Upper lobe of right lung (tissue), 1 donor: Measurements from ENCODE around the gene ARHGAP22. TPM values are rescaled to one million over a fixed set of nuclear protein-coding genes. Genes with fewer than 3 reads are reported as not detected.

Experiments
- ATAC-seq: fragments of 200-7000 bp; cut with Tn5 transposase; one replicate; pipeline ENCODE4 v1.9.1; 2020; ENCODE audit warnings: mild to moderate bottlenecking, moderate library complexity
- DNase-seq: peaks from one replicate; pipeline ENCODE4 v3.0.0-alpha.2; 2020
- H3K27ac ChIP-seq: fragments of 200-600 bp; one replicate; pipeline ENCODE4 v1.8.0; 2022
- H3K27me3 ChIP-seq: fragments of 200-600 bp; one replicate; pipeline ENCODE4 v1.8.0; 2022; ENCODE audit warnings: mild to moderate bottlenecking
- H3K36me3 ChIP-seq: fragments of 200-600 bp; one replicate; pipeline ENCODE4 v1.8.0; 2022
- H3K4me1 ChIP-seq: fragments of 200-600 bp; one replicate; pipeline ENCODE4 v1.8.0; 2022
- H3K4me3 ChIP-seq: fragments of 200-600 bp; one replicate; pipeline ENCODE4 v1.8.0; 2022; ENCODE audit warnings: mild to moderate bottlenecking
- H3K9me3 ChIP-seq: fragments of 200-600 bp; one replicate; pipeline ENCODE4 v1.8.0; 2022
- CTCF ChIP-seq: fragments of 200-600 bp; IDR thresholded peaks from one replicate; pipeline ENCODE4 v1.8.0; 2022; ENCODE audit warnings: antibody characterized with exemption
- intact Hi-C: fragments of 100-400 bp; cut with DNase I; formaldehyde crosslinking; loops from one replicate; pipeline ENCODE4 v1.11.0; 2022
- total RNA-seq: library from RNA; stranded (reverse); fragmentation: NEBNext Ultra II Directional; extraction: Animal tissue kit (Norgen Biotek cat#: 25700); gene quantifications from one replicate; pipeline ENCODE4 v1.2.1, GENCODE V29; 2021
- donor health status: DM: no; HTN: yes; CAD: no; lungs with severe emphysema.

ARHGAP22 gene
- total RNA-seq, 1 donor from 2014 or later: 6.8 TPM

GRCh38 chr10:48551861-48552591 is 52.8 kb downstream of the ARHGAP22 start:
- no peak for DNase-seq
- peak; percentile 62 for ATAC-seq
- no peaks in the 10 kb centered on the region for H3K9me3 ChIP-seq
- no peaks in the 10 kb centered on the region for H3K36me3 ChIP-seq
- peak; percentile 68 for TF ChIP-seq CTCF
- intact Hi-C loops: no loop called here
- no peak overlapping the region for H3K4me3 ChIP-seq
- no peaks in the 10 kb centered on the region for H3K27me3 ChIP-seq
- H3K4me1 ChIP-seq: no peaks in the 10 kb centered on the region
- no peak overlapping the region for H3K27ac ChIP-seq

- ATAC-seq (no peak), DNase-seq (no peak)
- H3K27me3 ChIP-seq: no peaks in the 10 kb centered on the region
- no peak for TF ChIP-seq CTCF
- H3K27ac ChIP-seq: no peak overlapping the region
- no peaks in the 10 kb centered on the region for H3K9me3 ChIP-seq
- no peak overlapping the region for H3K4me3 ChIP-seq
- intact Hi-C loops: no loop called here
- H3K36me3 ChIP-seq: no peaks in the 10 kb centered on the region
- H3K4me1 ChIP-seq: no peaks in the 10 kb centered on the region
Observed at GRCh38 chr10:48550977-48551376, 53.9 kb downstream of the ARHGAP22 start.

- DNase-seq: no peak
- Histone ChIP-seq H3K9me3 (no peaks in the 10 kb centered on the region), H3K4me1 (no peaks in the 10 kb centered on the region), H3K4me3 (no peak overlapping the region), H3K27ac (no peak overlapping the region), H3K27me3 (no peaks in the 10 kb centered on the region), H3K36me3 (no peaks in the 10 kb centered on the region)
- intact Hi-C loops: no loop called here
- TF ChIP-seq CTCF: no peak
- no peak for ATAC-seq
Observed at GRCh38 chr10:48550071-48550691, 54.7 kb downstream of the ARHGAP22 start.

- no peaks in the 10 kb centered on the region for H3K9me3 ChIP-seq
- no peaks in the 10 kb centered on the region for H3K27me3 ChIP-seq
- H3K36me3 ChIP-seq: no peaks in the 10 kb centered on the region
- H3K4me3 ChIP-seq: no peak overlapping the region
- intact Hi-C loops: no loop called here
- no peak for TF ChIP-seq CTCF
- ATAC-seq (no peak), DNase-seq (no peak)
- no peak overlapping the region for H3K27ac ChIP-seq
- no peaks in the 10 kb centered on the region for H3K4me1 ChIP-seq
Observed at GRCh38 chr10:48549236-48549635, 55.6 kb downstream of the ARHGAP22 start.

- Histone ChIP-seq H3K27ac (no peak overlapping the region), H3K4me3 (no peak overlapping the region), H3K36me3 (no peaks in the 10 kb centered on the region), H3K4me1 (no peaks in the 10 kb centered on the region), H3K27me3 (no peaks in the 10 kb centered on the region), H3K9me3 (no peaks in the 10 kb centered on the region)
- no peak for DNase-seq
- TF ChIP-seq CTCF: no peak
- ATAC-seq: no peak
- intact Hi-C loops: no loop called here
Observed at GRCh38 chr10:48548531-48549135, 56.2 kb downstream of the ARHGAP22 start.
